Ovary (tissue), 9 donors: ENCODE data around the gene PLAA. TPM values are rescaled to one million over a fixed set of nuclear protein-coding genes. Genes with fewer than 3 reads are reported as not detected.

Experiments
- DNase-seq, 5 donors: peaks; one replicate each; pipeline ENCODE4 v3.0.0-alpha.2; 2019 to 2020
- H3K27ac ChIP-seq, 2 donors: fragments of 200-600 bp; one replicate each; pipeline versions ENCODE4 v1.5.1 to v1.8.0; 2019 to 2022
- H3K27me3 ChIP-seq: fragments of 200-600 bp; one replicate; pipeline ENCODE4 v1.8.0; 2022
- H3K36me3 ChIP-seq: fragments of 200-600 bp; sonication (generic); one replicate; pipeline ENCODE4 v1.5.1; 2019
- H3K4me1 ChIP-seq: one replicate; pipeline ENCODE4 v1.8.1; 2013; ENCODE audit warnings: mild to moderate bottlenecking, moderate library complexity; ENCODE audit not compliant: insufficient read depth
- H3K4me3 ChIP-seq: fragments of 200-600 bp; sonication (generic); one replicate; pipeline ENCODE4 v1.5.1; 2017
- H3K9me3 ChIP-seq, 2 donors: fragments of 200-600 bp in 1 of 2; sonication (generic) in 1 of 2; one replicate each; pipeline versions ENCODE4 v1.5.1 to v1.8.1; 2013 to 2019; ENCODE audit warnings: mild to moderate bottlenecking in 1 of 2, moderate library complexity in 1 of 2
- CTCF ChIP-seq, 3 donors: fragments of 450-650 bp in 2 of 3; fragments of 200-600 bp in 1 of 3; IDR thresholded peaks; one replicate each; pipeline versions ENCODE4 v1.5.1 to v1.8.0; 2016 to 2022; ENCODE audit warnings: antibody characterized with exemption in 3 of 3, mild to moderate bottlenecking in 1 of 3
- EP300 ChIP-seq: sonication (generic); formaldehyde crosslinking; IDR thresholded peaks from one replicate; pipeline ENCODE4 v1.6.1; 2017; ENCODE audit warnings: antibody characterized with exemption
- POLR2A ChIP-seq: fragments of 450-650 bp; IDR thresholded peaks from one replicate; pipeline ENCODE4 v1.6.1; 2017; ENCODE audit warnings: antibody characterized with exemption, mild to moderate bottlenecking, moderate library complexity
- WGBS, 3 donors: extraction: QIAGEN DNeasy Blood & Tissue Kit in 1 of 3; methylation state at CpG; one replicate each; pipeline versions ENCODE4 v1.1.5 to v1.1.7; 2013 to 2017; 5-methylcytosine and 5-hydroxymethylcytosine counted together
- intact Hi-C, 4 donors: fragments of 100-400 bp; cut with DNase I; formaldehyde crosslinking; loops; one replicate each; pipeline versions ENCODE4 v1.11.0 to v1.15.1; 2022 to 2023
- polyA plus RNA-seq, 2 donors: library from polyadenylated mRNA; stranded (reverse); fragments of 200-250 nt in 1 of 2; fragments of 350-450 nt in 1 of 2; fragmentation: Illumina TruSeq in 1 of 2; extraction: RNeasy Lipid Tissue Mini Kit (QIAGEN cat#74804) in 1 of 2; gene quantifications; one replicate each; pipeline ENCODE4 v1.2.3, GENCODE V29; 2013 to 2014
- total RNA-seq, 7 donors: library from RNA; depleted of rRNA in 2 of 7; stranded (reverse); fragments of >200 nt in 2 of 7; fragmentation: NEBNext Ultra II Directional in 3 of 7; extraction: Animal tissue kit (Norgen Biotek cat#: 25700) in 3 of 7; gene quantifications; one replicate each; pipeline versions ENCODE4 v1.1.0 to v1.2.4, GENCODE V29; 2016 to 2023
- donor health status: DM: no; HTN: no; CAD: no; lungs with moderate emphysema.
- donor health status: DM: no; HTN: no; CAD: no.
- donor health status: Bipolar disorder and iron deficiency.
- donor health status: DM: yes; HTN: yes; CAD: no.
- donor health status: DM: no; HTN: no; CAD: no.
- donor health status: DM: yes; HTN: yes; CAD: no.

The PLAA gene
- total and polyA plus RNA-seq, 9 donors = 11.6 to 27.2 (median 20.2) TPM

GRCh38 chr9:26951794-26952193 is 4.8 kb upstream of the PLAA start:
- H3K27me3 ChIP-seq = no peaks in the 10 kb centered on the region
- H3K36me3 ChIP-seq = no peaks in the 10 kb centered on the region
- DNase-seq = no peak
- peaks cover 5% of the 10 kb centered on the region for H3K4me1 ChIP-seq
- TF ChIP-seq POLR2A (no peak), CTCF (IDR thresholded peaks at IDR 0.05) (no peak), EP300 (no peak)
- H3K4me3 ChIP-seq = no peak overlapping the region
- WGBS, 3 donors = 79 to 82% (median 81%) methylated on average over 3 of the region's 3 CpGs
- no peaks in the 10 kb centered on the region for H3K9me3 ChIP-seq
- intact Hi-C loops = no loop called here
- no peak overlapping the region for H3K27ac ChIP-seq

GRCh38 chr9:26950521-26950920 is 3.5 kb upstream of the PLAA start:
- WGBS, 3 donors = 73 to 87% (median 85%) methylated on average over 1 of the region's 1 CpG
- Histone ChIP-seq H3K27ac (no peak overlapping the region), H3K27me3 (no peaks in the 10 kb centered on the region), H3K36me3 (no peaks in the 10 kb centered on the region), H3K4me3 (no peak overlapping the region), H3K4me1 (peaks cover 6% of the 10 kb centered on the region), H3K9me3 (no peaks in the 10 kb centered on the region)
- TF ChIP-seq EP300 (no peak), CTCF (IDR thresholded peaks at IDR 0.05) (no peak), POLR2A (no peak)
- intact Hi-C loops = no loop called here
- DNase-seq = no peak

GRCh38 chr9:26949637-26950069 is 2.6 kb upstream of the PLAA start:
- Histone ChIP-seq H3K9me3 (no peaks in the 10 kb centered on the region), H3K27me3 (no peaks in the 10 kb centered on the region), H3K4me1 (peaks cover 4% of the 10 kb centered on the region), H3K4me3 (no peak overlapping the region), H3K27ac (no peak overlapping the region), H3K36me3 (no peaks in the 10 kb centered on the region)
- no peak for DNase-seq
- TF ChIP-seq EP300 = no peak
- no peak for TF ChIP-seq POLR2A
- TF ChIP-seq CTCF (IDR thresholded peaks at IDR 0.05) = no peak
- 46 to 61% (median 50%) methylated on average over 6 of the region's 6 CpGs for WGBS, 3 donors
- intact Hi-C loops = loop anchor here in 1 of 4 donors (5.0 kb wide), 1 partner anchor 52 kb away; no protein-coding TSS in a partner anchor

- Histone ChIP-seq H3K9me3 (no peaks in the 10 kb centered on the region), H3K36me3 (no peaks in the 10 kb centered on the region), H3K27me3 (no peaks in the 10 kb centered on the region), H3K4me1 (peaks cover 4% of the 10 kb centered on the region), H3K4me3 (peak overlapping the region; percentile 74), H3K27ac (peak overlapping the region in 1 of 2 donors; percentile 88)
- TF ChIP-seq EP300 (no peak), CTCF (IDR thresholded peaks at IDR 0.05) (no peak), POLR2A (no peak)
- intact Hi-C loops = loop anchor here in 1 of 4 donors (5.0 kb wide), 1 partner anchor 50 kb away; no protein-coding TSS in a partner anchor
- no peak for DNase-seq
- 1 to 2% (median 1%) methylated on average over 9 of the region's 9 CpGs for WGBS, 3 donors
Observed at GRCh38 chr9:26947736-26948135, 694 bp upstream of the PLAA start.
